ENCODE results near the gene TENM4. TPM values are rescaled to one million over a fixed set of nuclear protein-coding genes. Genes with fewer than 3 reads are reported as not detected.
"Not testable (repeated sequence)": the region's sequence is repeated elsewhere in the genome, so short reads cannot be mapped to it uniquely, and the experiment has no call there.

TENM4 gene
- polyA plus RNA-seq, 10 donors, result 6.1 to 11.6 (median 8.4) TPM

GRCh38 chr11:78978831-78979230, 462.0 kb downstream of the TENM4 start:
- DNase-seq, result no peak

GRCh38 chr11:78977848-78978247, 463.0 kb downstream of the TENM4 start:
- not testable (repeated sequence) for DNase-seq

- DNase-seq, result no peak
Observed at GRCh38 chr11:78977009-78977408, 463.8 kb downstream of the TENM4 start.

GRCh38 chr11:78975081-78975480, 465.7 kb downstream of the TENM4 start:
- DNase-seq, result no peak

- DNase-seq, result no peak
Observed at GRCh38 chr11:78973876-78974275, 467.0 kb downstream of the TENM4 start.

GRCh38 chr11:78972590-78972989, 468.2 kb downstream of the TENM4 start:
- no peak for DNase-seq

GRCh38 chr11:78972177-78972576, 468.7 kb downstream of the TENM4 start:
- DNase-seq, result no peak

- DNase-seq, result no peak
Observed at GRCh38 chr11:78967811-78968210, 473.0 kb downstream of the TENM4 start.

- DNase-seq, result no peak
Observed at GRCh38 chr11:78965432-78965831, 475.4 kb downstream of the TENM4 start.

GRCh38 chr11:78961937-78962701, 478.7 kb downstream of the TENM4 start:
- DNase-seq, result peak in 2 of 3 donors; percentile 55 to 81

- DNase-seq, result no peak
Observed at GRCh38 chr11:78961247-78961646, 479.6 kb downstream of the TENM4 start.

GRCh38 chr11:78958444-78958843, 482.4 kb downstream of the TENM4 start:
- no peak for DNase-seq

GRCh38 chr11:78957476-78958245, 483.2 kb downstream of the TENM4 start:
- no peak for DNase-seq

GRCh38 chr11:78954696-78955095, 486.1 kb downstream of the TENM4 start:
- no peak for DNase-seq

GRCh38 chr11:78954261-78954660, 486.6 kb downstream of the TENM4 start:
- DNase-seq, result no peak

GRCh38 chr11:78952890-78953289, 487.9 kb downstream of the TENM4 start:
- peak; percentile 8 to 72 (median 58) for DNase-seq

GRCh38 chr11:78952175-78952574, 488.7 kb downstream of the TENM4 start:
- no peak for DNase-seq

- DNase-seq, result no peak
Observed at GRCh38 chr11:78949976-78950690, 490.7 kb downstream of the TENM4 start.

- peak; percentile 54 to 65 (median 56) for DNase-seq
Observed at GRCh38 chr11:78946945-78947902, 493.6 kb downstream of the TENM4 start.

GRCh38 chr11:78943841-78944240, 497.0 kb downstream of the TENM4 start:
- DNase-seq, result no peak

- DNase-seq, result no peak
Observed at GRCh38 chr11:78943154-78943553, 497.7 kb downstream of the TENM4 start.
